H1 (cell line): ENCODE measurements around the gene EZH1. TPM values are rescaled to one million over a fixed set of nuclear protein-coding genes. Genes with fewer than 3 reads are reported as not detected.

Source experiments
- CTCF ChIA-PET: fragments of 300-600 bp; sonication (Branson Sonifier 250); formaldehyde crosslinking; loops from one replicate; lab custom pipeline; 2021; ENCODE audit not compliant: partially characterized antibody; lab: Charles Lee
- POLR2A ChIA-PET: fragments of 300-600 bp; sonication (Branson Sonifier 250); formaldehyde crosslinking; loops from one replicate; lab custom pipeline; 2021; ENCODE audit warnings: inconsistent platforms; ENCODE audit not compliant: partially characterized antibody; lab: Charles Lee
- DNase-seq, 2 experiments: peaks; one replicate each; pipeline versions ENCODE4 v3.0.0 to v3.0.0-alpha.2; 2010 to 2022; ENCODE audit warnings: low spot score in 2 of 2, low read depth in 1 of 2, mixed read lengths in 1 of 2
- FAIRE-seq: peaks from 2 replicates; lab custom pipeline; 2011; peaks lifted over from hg19 to GRCh38; lab: Jason Lieb, UNC
- H2AFZ ChIP-seq: 2 replicates; pipeline ENCODE4 v1.8.1; 2012; ENCODE audit warnings: low read length, inconsistent platforms
- H2AK5ac ChIP-seq: 2 replicates; pipeline ENCODE4 v1.6.1; 2013; ENCODE audit warnings: low read depth, low read length
- H2BK120ac ChIP-seq: replicated peaks from 2 replicates; pipeline ENCODE3; 2013; ENCODE audit warnings: low read depth, low read length, inconsistent platforms
- H2BK12ac ChIP-seq: 2 replicates; pipeline ENCODE4 v1.6.1; 2013; ENCODE audit warnings: low read depth, low read length
- H2BK15ac ChIP-seq: 2 replicates; pipeline ENCODE4 v1.6.1; 2013; ENCODE audit warnings: low read length
- H2BK20ac ChIP-seq: 2 replicates; pipeline ENCODE4 v1.6.1; 2013; ENCODE audit warnings: low read length
- H2BK5ac ChIP-seq: 2 replicates; pipeline ENCODE4 v1.6.1; 2013; ENCODE audit warnings: low read depth, low read length
- H3K14ac ChIP-seq: 2 replicates; pipeline ENCODE4 v1.6.1; 2013; ENCODE audit warnings: inconsistent platforms; ENCODE audit not compliant: insufficient read length
- H3K18ac ChIP-seq: 2 replicates; pipeline ENCODE4 v1.6.1; 2013; ENCODE audit warnings: low read length; ENCODE audit errors: extremely low read depth
- H3K23ac ChIP-seq: 2 replicates; pipeline ENCODE4 v1.6.1; 2013; ENCODE audit warnings: inconsistent platforms; ENCODE audit not compliant: insufficient read length
- H3K23me2 ChIP-seq: 2 replicates; pipeline ENCODE4 v1.6.1; 2013; ENCODE audit warnings: low read depth, low read length
- H3K27ac ChIP-seq: 2 replicates; pipeline ENCODE4 v1.6.1; 2011; ENCODE audit warnings: low read depth, low read length, inconsistent platforms
- H3K27me3 ChIP-seq, 4 experiments: replicated peaks in 1 of 4; 1 replicate in 1 of 4; 2 replicates in 3 of 4; pipeline versions ENCODE4 v1.6.1 to v1.8.1; 2011 to 2013; ENCODE audit warnings: low read length in 3 of 4, mild to moderate bottlenecking in 3 of 4, inconsistent platforms in 2 of 4, mixed read lengths in 2 of 4, moderate library complexity in 1 of 4; ENCODE audit not compliant: control insufficient read depth in 3 of 4, insufficient read depth in 3 of 4; ENCODE audit errors: extremely low read depth in 1 of 4
- H3K36me3 ChIP-seq, 4 experiments: 2 replicates each; pipeline versions ENCODE4 v1.6.1 to v1.8.1; 2011 to 2013; ENCODE audit warnings: mild to moderate bottlenecking in 4 of 4, low read length in 3 of 4, moderate library complexity in 2 of 4, control low read depth in 1 of 4, inconsistent platforms in 1 of 4; ENCODE audit not compliant: insufficient read depth in 4 of 4, control insufficient read depth in 2 of 4
- H3K4ac ChIP-seq: replicated peaks from 2 replicates; pipeline ENCODE3; 2013; ENCODE audit warnings: low read length, low read depth, mixed read lengths, inconsistent platforms; ENCODE audit not compliant: insufficient read length
- H3K4me1 ChIP-seq, 4 experiments: replicated peaks in 1 of 4; 1 replicate in 1 of 4; 2 replicates in 3 of 4; pipeline versions ENCODE4 v1.6.1 to v1.8.1; 2011 to 2013; ENCODE audit warnings: low read length in 3 of 4, inconsistent platforms in 2 of 4, mixed read lengths in 1 of 4; ENCODE audit not compliant: insufficient read depth in 4 of 4, control insufficient read depth in 3 of 4
- H3K4me2 ChIP-seq, 2 experiments: 2 replicates each; pipeline versions ENCODE4 v1.6.1 to v1.8.1; 2011 to 2013; ENCODE audit warnings: low read depth in 2 of 2, low read length in 2 of 2, control low read depth in 1 of 2, inconsistent platforms in 1 of 2, mild to moderate bottlenecking in 1 of 2; ENCODE audit not compliant: insufficient read depth in 1 of 2
- H3K4me3 ChIP-seq, 4 experiments: fragments of 200-600, 300-600 bp in 1 of 4; sonication (generic), shearing (Covaris generic), sonication (Bioruptor Twin) in 1 of 4; 2 replicates each; pipeline versions ENCODE4 v1.5.1 to v1.8.1; 2011 to 2016; ENCODE audit warnings: low read length in 4 of 4, low read depth in 3 of 4, control low read depth in 2 of 4, inconsistent platforms in 2 of 4, mild to moderate bottlenecking in 2 of 4, mixed read lengths in 1 of 4, moderate library complexity in 1 of 4; ENCODE audit not compliant: insufficient read depth in 2 of 4; ENCODE audit errors: extremely low read depth in 1 of 4
- H3K56ac ChIP-seq: replicated peaks from 2 replicates; pipeline ENCODE3; 2013; ENCODE audit warnings: low read depth, mild to moderate bottlenecking, mixed read lengths, low read length, inconsistent platforms; ENCODE audit not compliant: insufficient read length
- H3K79me1 ChIP-seq: 2 replicates; pipeline ENCODE4 v1.6.1; 2013; ENCODE audit warnings: low read depth, low read length, control low read depth
- H3K79me2 ChIP-seq, 2 experiments: 2 replicates each; pipeline versions ENCODE4 v1.6.1 to v1.8.1; 2012 to 2013; ENCODE audit warnings: low read length in 2 of 2, mild to moderate bottlenecking in 2 of 2, inconsistent platforms in 1 of 2; ENCODE audit not compliant: insufficient read depth in 2 of 2, control insufficient read depth in 1 of 2
- H3K9ac ChIP-seq, 4 experiments: replicated peaks in 1 of 4; 1 replicate in 1 of 4; 2 replicates in 3 of 4; pipeline versions ENCODE4 v1.6.1 to v1.8.1; 2011 to 2013; ENCODE audit warnings: low read depth in 3 of 4, low read length in 3 of 4, control low read depth in 2 of 4, mild to moderate bottlenecking in 2 of 4, moderate library complexity in 2 of 4, inconsistent platforms in 1 of 4; ENCODE audit errors: extremely low read depth in 1 of 4
- H3K9me3 ChIP-seq, 2 experiments: 2 replicates each; pipeline versions ENCODE4 v1.6.1 to v1.8.1; 2012 to 2013; ENCODE audit warnings: mild to moderate bottlenecking in 2 of 2, moderate library complexity in 2 of 2, control low read depth in 1 of 2, inconsistent platforms in 1 of 2, low read depth in 1 of 2, low read length in 1 of 2, mixed read lengths in 1 of 2; ENCODE audit not compliant: insufficient read depth in 2 of 2
- H4K20me1 ChIP-seq, 2 experiments: replicated peaks in 1 of 2; 2 replicates each; pipeline versions ENCODE3 to v1.8.1; 2011 to 2013; ENCODE audit warnings: inconsistent platforms in 2 of 2, low read length in 2 of 2, mild to moderate bottlenecking in 1 of 2; ENCODE audit not compliant: insufficient read depth in 2 of 2, control insufficient read depth in 1 of 2
- H4K5ac ChIP-seq: 2 replicates; pipeline ENCODE4 v1.6.1; 2013; ENCODE audit warnings: low read length, low read depth, mixed read lengths, inconsistent platforms; ENCODE audit not compliant: insufficient read length
- H4K8ac ChIP-seq: 2 replicates; pipeline ENCODE4 v1.8.0; 2013; ENCODE audit warnings: mild to moderate bottlenecking, moderate library complexity, low read length, inconsistent platforms; ENCODE audit not compliant: insufficient read depth; ENCODE audit errors: extremely low read depth
- H4K91ac ChIP-seq: replicated peaks from 2 replicates; pipeline ENCODE3; 2013; ENCODE audit warnings: low read length, mixed read lengths, inconsistent platforms; ENCODE audit not compliant: insufficient read length
- CHD2 ChIP-seq: IDR thresholded peaks from 2 replicates; pipeline ENCODE4 v1.6.1; 2012; ENCODE audit warnings: low read length, improper control_type of control experiment
- KDM5A ChIP-seq: fragments of 200-600 bp; IDR thresholded peaks from 2 replicates; pipeline ENCODE4 v1.7.1; 2012; ENCODE audit warnings: mild to moderate bottlenecking, low read length, inconsistent platforms, mixed read lengths
- RBBP5 ChIP-seq: IDR thresholded peaks from 2 replicates; pipeline ENCODE4 v1.7.1; 2012; ENCODE audit warnings: low read depth, mild to moderate bottlenecking, inconsistent platforms, low read length, moderate library complexity, borderline replicate concordance
- SIN3A ChIP-seq, 2 experiments: IDR thresholded peaks in 1 of 2; conservative IDR thresholded peaks in 1 of 2; 2 replicates each; pipeline ENCODE4 v1.6.1; 2011 to 2012; ENCODE audit warnings: low read length in 2 of 2, improper control_type of control experiment in 1 of 2, low read depth in 1 of 2, mild to moderate bottlenecking in 1 of 2
- SUZ12 ChIP-seq: fragments of 200-600 bp; sonication (generic); IDR thresholded peaks from 2 replicates; pipeline ENCODE4 v1.6.1; 2012; ENCODE audit warnings: mild to moderate bottlenecking, inconsistent platforms, low read length, moderate library complexity, mixed read lengths
- TBP ChIP-seq: IDR thresholded peaks from 2 replicates; pipeline ENCODE4 v1.6.1; 2011; ENCODE audit warnings: low read depth, low read length, improper control_type of control experiment
- TEAD4 ChIP-seq: IDR thresholded peaks from 2 replicates; pipeline ENCODE4 v1.6.1; 2012; ENCODE audit warnings: low read depth, low read length, inconsistent platforms, mixed read lengths
- WGBS, 2 experiments: shearing (Covaris generic) in 1 of 2; methylation state at CpG; one replicate each; pipeline versions ENCODE4 v1.1.6 to v1.1.7; 2013 to 2015; ENCODE audit warnings: low lambda C conversion rate in 2 of 2, mixed read lengths in 2 of 2, inconsistent platforms in 1 of 2, low coverage in 1 of 2, missing lambda C conversion rate in 1 of 2; ENCODE audit not compliant: insufficient replicate concordance in 2 of 2, insufficient coverage in 1 of 2, insufficient read length in 1 of 2; ENCODE audit errors: extremely low coverage in 1 of 2, missing lambda C conversion rate in 1 of 2; 5-methylcytosine and 5-hydroxymethylcytosine counted together
- polyA plus RNA-seq, 7 experiments: library from polyadenylated mRNA; depleted of rRNA in 3 of 7; stranded (reverse) in 5 of 7; unstranded in 2 of 7; fragments of >200 nt in 5 of 7; fragments of 200-250 nt in 2 of 7; gene quantifications; 1 replicate in 5 of 7; 2 replicates in 1 of 7; 4 replicates in 1 of 7; pipeline versions ENCODE4 v1.2.1 to v1.2.3, GENCODE V29; 2011 to 2013; ENCODE audit warnings: missing spikeins in 2 of 7, mixed read lengths in 2 of 7
- total RNA-seq: library from RNA; stranded (reverse); fragmentation: NEBNext Ultra II Directional; extraction: Animal tissue kit (Norgen Biotek cat#: 25700); gene quantifications from 2 replicates; pipeline ENCODE4 v1.2.1, GENCODE V29; 2021
- TF ChIP-seq, protein P1 (sequence below), 3 experiments: IDR thresholded peaks; 1 replicate in 2 of 3; 2 replicates in 1 of 3; pipeline versions ENCODE4 v1.5.1 to v1.6.1; 2011; ENCODE audit warnings: low read length in 3 of 3, mild to moderate bottlenecking in 3 of 3, inconsistent platforms in 2 of 3, low read depth in 1 of 3, moderate library complexity in 1 of 3; ENCODE audit not compliant: insufficient read depth in 1 of 3; ENCODE audit errors: control extremely low read depth in 1 of 3

EZH1 gene
- total and polyA plus RNA-seq, 2 of the 8 experiments (the other 6 are each of a cell fraction or from before 2014, with no cell fraction given) = 17.4 to 20.8 TPM

DNA sequence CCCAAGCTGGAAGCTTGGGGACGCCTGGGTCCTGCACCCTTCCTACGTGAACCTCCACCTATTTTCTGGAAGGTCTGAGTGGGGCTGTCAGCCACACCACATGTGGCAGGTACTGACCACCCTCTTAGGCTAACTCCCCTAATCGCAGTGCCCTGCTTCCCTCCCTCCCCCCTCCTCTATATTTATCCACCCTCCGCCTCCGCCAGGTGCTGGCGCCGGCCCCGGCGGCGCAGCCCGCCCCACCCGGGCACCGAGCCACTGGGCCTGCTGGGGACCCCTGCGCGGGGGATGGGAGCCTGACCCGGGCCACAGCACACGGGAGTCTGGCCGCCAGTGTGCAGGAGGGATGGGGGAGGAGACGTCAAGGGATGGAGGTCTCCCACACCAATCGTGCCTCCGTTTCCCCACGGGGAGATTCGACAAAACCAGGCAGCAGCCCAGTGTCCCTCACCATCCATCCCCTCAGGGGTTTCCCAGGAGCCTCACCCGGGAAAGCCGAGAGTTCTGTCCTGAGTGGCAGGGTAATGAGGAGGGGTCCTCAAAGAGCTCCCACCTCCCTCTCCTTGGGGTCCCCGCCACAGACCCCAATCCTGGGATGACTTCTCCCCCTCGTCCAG lies 69.4 kb downstream of the EZH1 start:
- Histone ChIP-seq H4K20me1 (peaks cover 3 to 13% of the 10 kb centered on the region in 2 experiments), H3K23ac (no peak overlapping the region), H2BK5ac (no peak overlapping the region), H3K23me2 (peaks cover 31% of the 10 kb centered on the region), H3K18ac (peak overlapping the region; percentile 78; the same call in 1 of the 2 replicates), H3K36me3 (peaks cover 0 to 11% (median 0%) of the 10 kb centered on the region in 4 experiments; a peak in 3 of 8 replicates), H3K27me3 (peaks cover 2 to 52% (median 35%) of the 10 kb centered on the region in 4 experiments), H2BK20ac (0 out of 2 replicates have a peak overlapping the region, but pooled peaks have one; percentile 40), H3K4ac (peak overlapping the region; percentile 13), H2BK120ac (no peak overlapping the region), H4K91ac (no peak overlapping the region), H3K14ac (no peak overlapping the region), H2AK5ac (no peak overlapping the region), H3K4me1 (peaks cover 0 to 57% (median 41%) of the 10 kb centered on the region in 4 experiments; a peak in 6 of 7 replicates), H3K79me1 (no peaks in the 10 kb centered on the region), H4K5ac (no peak overlapping the region), H2BK15ac (no peak overlapping the region), H3K4me2 (peak overlapping the region; percentile 58 to 88), H3K27ac (no peak overlapping the region), H3K4me3 (peak overlapping the region; percentile 77 to 84 (median 82)), H4K8ac (no peak overlapping the region), H3K56ac (no peak overlapping the region), H3K9me3 (no peaks in the 10 kb centered on the region), H3K9ac (peak overlapping the region in 1 of 4 experiments; percentile 1; a peak in 2 of 7 replicates), H2AFZ (no peak overlapping the region), H3K79me2 (no peaks in the 10 kb centered on the region), H2BK12ac (0 out of 2 replicates have a peak overlapping the region, but pooled peaks have one; percentile 68)
- ChIA-PET CTCF (interaction anchor here (1.0 to 4.8 kb wide), 8 partner anchors 8 to 121 kb away, joined by 3 to 40 read pairs (median 7); partner anchors contain the start of genes CNTNAP1, TUBG1 and TUBG2), POLR2A (interaction anchor here (1.1 to 14.0 kb wide), 8 partner anchors 9 to 323 kb away, joined by 3 to 239 read pairs (median 4); partner anchors contain the start of genes MLX, PSMC3IP, RETREG3 and RPL27)
- 1% methylated on average over 12 of the region's 27 CpGs; no CpG with 5 or more reads in 1 of the 2 experiments for WGBS, 2 experiments
- peak in 1 of 2 experiments; percentile 65 for DNase-seq
- FAIRE-seq = no peak
- TF ChIP-seq CHD2 (no peak), TBP (no peak), SIN3A (conservative IDR thresholded peaks at IDR 0.05 in 1 of 2, IDR thresholded peaks at IDR 0.05 in 1 of 2; ENCODE audit: low read depth in 1 of 2, low read length in 2 of 2) (0 out of 4 replicates have a peak, but pooled peaks of 1 of the 2 experiments have one; percentile 59), RBBP5 (no peak), SUZ12 (peak; percentile 33; the same call in 1 of the 2 replicates), KDM5A (no peak), TEAD4 (no peak)
- TF ChIP-seq, protein P1, sequence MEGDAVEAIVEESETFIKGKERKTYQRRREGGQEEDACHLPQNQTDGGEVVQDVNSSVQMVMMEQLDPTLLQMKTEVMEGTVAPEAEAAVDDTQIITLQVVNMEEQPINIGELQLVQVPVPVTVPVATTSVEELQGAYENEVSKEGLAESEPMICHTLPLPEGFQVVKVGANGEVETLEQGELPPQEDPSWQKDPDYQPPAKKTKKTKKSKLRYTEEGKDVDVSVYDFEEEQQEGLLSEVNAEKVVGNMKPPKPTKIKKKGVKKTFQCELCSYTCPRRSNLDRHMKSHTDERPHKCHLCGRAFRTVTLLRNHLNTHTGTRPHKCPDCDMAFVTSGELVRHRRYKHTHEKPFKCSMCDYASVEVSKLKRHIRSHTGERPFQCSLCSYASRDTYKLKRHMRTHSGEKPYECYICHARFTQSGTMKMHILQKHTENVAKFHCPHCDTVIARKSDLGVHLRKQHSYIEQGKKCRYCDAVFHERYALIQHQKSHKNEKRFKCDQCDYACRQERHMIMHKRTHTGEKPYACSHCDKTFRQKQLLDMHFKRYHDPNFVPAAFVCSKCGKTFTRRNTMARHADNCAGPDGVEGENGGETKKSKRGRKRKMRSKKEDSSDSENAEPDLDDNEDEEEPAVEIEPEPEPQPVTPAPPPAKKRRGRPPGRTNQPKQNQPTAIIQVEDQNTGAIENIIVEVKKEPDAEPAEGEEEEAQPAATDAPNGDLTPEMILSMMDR (IDR thresholded peaks at IDR 0.05; ENCODE audit: control extremely low read depth in 1 of 3, insufficient read depth in 1 of 3, low read depth in 1 of 3, low read length in 3 of 3) = no peak
